Measurements from ENCODE around the gene WDTC1. TPM values are rescaled to one million over a fixed set of nuclear protein-coding genes. Genes with fewer than 3 reads are reported as not detected.
A peak's percentile ranks its signal among the peaks of the same experiment; 100 is the strongest.

The WDTC1 gene
- total and polyA plus RNA-seq, 2 of the 13 experiments (the other 11 are each of a cell fraction or from before 2014, with no cell fraction given) = 5.5 TPM

GRCh38 chr1:27234049-27234882, at the start of gene WDTC1 (continued):
- TF ChIP-seq THAP9 (CRISPR knock-in tag; IDR thresholded peaks at IDR 0.05; ENCODE audit: borderline replicate concordance) (peak; percentile 30; the same call in 1 of the 2 replicates), CEBPZ (IDR thresholded peaks at IDR 0.05; ENCODE audit: low read length) (no peak), RFX3 (CRISPR knock-in tag; IDR thresholded peaks at IDR 0.05) (peak; percentile 84), ATAD3A (CRISPR knock-in tag; IDR thresholded peaks at IDR 0.05) (no peak), RFX5 (IDR thresholded peaks at IDR 0.05; ENCODE audit: low read depth, low read length) (peak; percentile 12; the same call in 1 of the 2 replicates), KAT8 (CRISPR knock-in tag; IDR thresholded peaks at IDR 0.05) (no peak), BHLHE40 (IDR thresholded peaks at IDR 0.05; ENCODE audit: low read length) (peak; percentile 39; the same call in 1 of the 2 replicates), RXRA (CRISPR knock-in tag; IDR thresholded peaks at IDR 0.05) (peak; percentile 47; the same call in 1 of the 2 replicates), ZNF513 (CRISPR knock-in tag; conservative IDR thresholded peaks at IDR 0.05) (no peak), PITX1 (CRISPR knock-in tag; IDR thresholded peaks at IDR 0.05) (peak; percentile 72; the same call in 1 of the 2 replicates), TBX3 (IDR thresholded peaks at IDR 0.05; ENCODE audit: borderline replicate concordance) (no peak), FOXO1 (CRISPR knock-in tag; IDR thresholded peaks at IDR 0.05) (peak; percentile 64), ZGPAT (CRISPR knock-in tag; IDR thresholded peaks at IDR 0.05) (peak; percentile 92)
- TF ChIP-seq, protein P1, sequence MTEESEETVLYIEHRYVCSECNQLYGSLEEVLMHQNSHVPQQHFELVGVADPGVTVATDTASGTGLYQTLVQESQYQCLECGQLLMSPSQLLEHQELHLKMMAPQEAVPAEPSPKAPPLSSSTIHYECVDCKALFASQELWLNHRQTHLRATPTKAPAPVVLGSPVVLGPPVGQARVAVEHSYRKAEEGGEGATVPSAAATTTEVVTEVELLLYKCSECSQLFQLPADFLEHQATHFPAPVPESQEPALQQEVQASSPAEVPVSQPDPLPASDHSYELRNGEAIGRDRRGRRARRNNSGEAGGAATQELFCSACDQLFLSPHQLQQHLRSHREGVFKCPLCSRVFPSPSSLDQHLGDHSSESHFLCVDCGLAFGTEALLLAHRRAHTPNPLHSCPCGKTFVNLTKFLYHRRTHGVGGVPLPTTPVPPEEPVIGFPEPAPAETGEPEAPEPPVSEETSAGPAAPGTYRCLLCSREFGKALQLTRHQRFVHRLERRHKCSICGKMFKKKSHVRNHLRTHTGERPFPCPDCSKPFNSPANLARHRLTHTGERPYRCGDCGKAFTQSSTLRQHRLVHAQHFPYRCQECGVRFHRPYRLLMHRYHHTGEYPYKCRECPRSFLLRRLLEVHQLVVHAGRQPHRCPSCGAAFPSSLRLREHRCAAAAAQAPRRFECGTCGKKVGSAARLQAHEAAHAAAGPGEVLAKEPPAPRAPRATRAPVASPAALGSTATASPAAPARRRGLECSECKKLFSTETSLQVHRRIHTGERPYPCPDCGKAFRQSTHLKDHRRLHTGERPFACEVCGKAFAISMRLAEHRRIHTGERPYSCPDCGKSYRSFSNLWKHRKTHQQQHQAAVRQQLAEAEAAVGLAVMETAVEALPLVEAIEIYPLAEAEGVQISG (CRISPR knock-in tag; IDR thresholded peaks at IDR 0.05) = peak; percentile 66
- TF ChIP-seq, protein P2, sequence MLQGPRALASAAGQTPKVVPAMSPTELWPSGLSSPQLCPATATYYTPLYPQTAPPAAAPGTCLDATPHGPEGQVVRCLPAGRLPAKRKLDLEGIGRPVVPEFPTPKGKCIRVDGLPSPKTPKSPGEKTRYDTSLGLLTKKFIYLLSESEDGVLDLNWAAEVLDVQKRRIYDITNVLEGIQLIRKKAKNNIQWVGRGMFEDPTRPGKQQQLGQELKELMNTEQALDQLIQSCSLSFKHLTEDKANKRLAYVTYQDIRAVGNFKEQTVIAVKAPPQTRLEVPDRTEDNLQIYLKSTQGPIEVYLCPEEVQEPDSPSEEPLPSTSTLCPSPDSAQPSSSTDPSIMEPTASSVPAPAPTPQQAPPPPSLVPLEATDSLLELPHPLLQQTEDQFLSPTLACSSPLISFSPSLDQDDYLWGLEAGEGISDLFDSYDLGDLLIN (CRISPR knock-in tag; IDR thresholded peaks at IDR 0.05; ENCODE audit: borderline replicate concordance) = no peak
